Measurements from ENCODE around the gene GRIN1. TPM values are rescaled to one million over a fixed set of nuclear protein-coding genes. Genes with fewer than 3 reads are reported as not detected.

Gene GRIN1
- total and polyA plus RNA-seq, 10 of the 15 experiments (the other 5 are each of a cell fraction or from before 2014, with no cell fraction given): 0.05 to 0.10 (median 0.06) TPM; not detected in 6

DNA sequence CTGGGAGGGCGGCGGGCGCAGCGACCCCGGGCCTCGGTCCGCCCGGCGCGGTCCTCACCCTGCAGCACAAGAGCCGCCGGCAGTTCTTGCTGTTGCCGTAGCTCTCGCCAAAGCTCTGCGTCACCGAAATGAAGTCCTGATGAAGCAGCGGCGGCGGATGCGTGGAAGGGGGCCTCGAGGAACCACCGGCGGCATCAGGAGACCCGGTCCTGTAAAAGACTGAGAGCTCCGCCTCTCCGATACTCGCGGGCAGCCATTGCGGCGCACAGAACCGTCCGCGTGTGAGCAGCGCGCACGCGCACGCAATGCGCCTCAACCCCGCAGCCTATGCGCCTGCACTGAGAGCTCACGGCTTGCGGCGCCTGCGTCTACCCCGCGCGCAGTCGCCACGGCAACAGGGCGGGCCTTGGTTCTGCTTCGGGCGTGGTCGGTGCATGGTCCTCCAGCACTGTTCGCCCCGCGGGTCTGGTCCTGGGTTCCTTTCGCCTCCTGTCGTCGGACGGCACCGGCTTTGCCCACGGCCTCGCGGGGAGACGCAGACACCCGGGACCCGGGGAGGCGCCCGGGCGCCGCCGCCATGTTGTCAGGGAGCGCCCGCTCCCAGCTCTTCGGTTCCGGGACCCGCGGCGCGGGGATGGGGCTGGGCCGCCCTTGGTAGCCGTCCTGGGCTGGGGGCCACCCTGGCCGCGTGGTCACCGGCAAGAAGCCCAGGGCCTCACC lies 9.3 kb upstream of the GRIN1 start (continued):
- TF ChIP-seq, protein P1, sequence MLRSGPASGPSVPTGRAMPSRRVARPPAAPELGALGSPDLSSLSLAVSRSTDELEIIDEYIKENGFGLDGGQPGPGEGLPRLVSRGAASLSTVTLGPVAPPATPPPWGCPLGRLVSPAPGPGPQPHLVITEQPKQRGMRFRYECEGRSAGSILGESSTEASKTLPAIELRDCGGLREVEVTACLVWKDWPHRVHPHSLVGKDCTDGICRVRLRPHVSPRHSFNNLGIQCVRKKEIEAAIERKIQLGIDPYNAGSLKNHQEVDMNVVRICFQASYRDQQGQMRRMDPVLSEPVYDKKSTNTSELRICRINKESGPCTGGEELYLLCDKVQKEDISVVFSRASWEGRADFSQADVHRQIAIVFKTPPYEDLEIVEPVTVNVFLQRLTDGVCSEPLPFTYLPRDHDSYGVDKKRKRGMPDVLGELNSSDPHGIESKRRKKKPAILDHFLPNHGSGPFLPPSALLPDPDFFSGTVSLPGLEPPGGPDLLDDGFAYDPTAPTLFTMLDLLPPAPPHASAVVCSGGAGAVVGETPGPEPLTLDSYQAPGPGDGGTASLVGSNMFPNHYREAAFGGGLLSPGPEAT (IDR thresholded peaks at IDR 0.05; ENCODE audit: low read depth): no peak
- no peak for TF ChIP-seq KAT2A (conservative IDR thresholded peaks at IDR 0.05; ENCODE audit: control insufficient read depth, low read depth, low read length)
- peak; percentile 61; the same call in 1 of the 2 replicates for TF ChIP-seq CREM (IDR thresholded peaks at IDR 0.05; ENCODE audit: low read depth)
- TF ChIP-seq BACH1 (IDR thresholded peaks at IDR 0.05; ENCODE audit: borderline replicate concordance): peak; percentile 73
- peak; percentile 40 to 68; a peak in 2 of 4 replicates for TF ChIP-seq BHLHE40 (IDR thresholded peaks at IDR 0.05; ENCODE audit: borderline replicate concordance in 1 of 2, low read depth in 2 of 2, low read length in 1 of 2)
- TF ChIP-seq GATAD2B (conservative IDR thresholded peaks at IDR 0.05; ENCODE audit: low read depth): peak; percentile 63
- no peak for TF ChIP-seq MTA2 (IDR thresholded peaks at IDR 0.05; ENCODE audit: low read depth)
- TF ChIP-seq, protein P2, sequence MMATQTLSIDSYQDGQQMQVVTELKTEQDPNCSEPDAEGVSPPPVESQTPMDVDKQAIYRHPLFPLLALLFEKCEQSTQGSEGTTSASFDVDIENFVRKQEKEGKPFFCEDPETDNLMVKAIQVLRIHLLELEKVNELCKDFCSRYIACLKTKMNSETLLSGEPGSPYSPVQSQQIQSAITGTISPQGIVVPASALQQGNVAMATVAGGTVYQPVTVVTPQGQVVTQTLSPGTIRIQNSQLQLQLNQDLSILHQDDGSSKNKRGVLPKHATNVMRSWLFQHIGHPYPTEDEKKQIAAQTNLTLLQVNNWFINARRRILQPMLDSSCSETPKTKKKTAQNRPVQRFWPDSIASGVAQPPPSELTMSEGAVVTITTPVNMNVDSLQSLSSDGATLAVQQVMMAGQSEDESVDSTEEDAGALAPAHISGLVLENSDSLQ (IDR thresholded peaks at IDR 0.05): peak; percentile 34; the same call in 1 of the 2 replicates
- no peak for TF ChIP-seq WRNIP1 (IDR thresholded peaks at IDR 0.05; ENCODE audit: borderline replicate concordance, low read depth, low read length)
- 0 out of 2 replicates have a peak, but pooled peaks have one; percentile 33 for TF ChIP-seq RFX5 (IDR thresholded peaks at IDR 0.05; ENCODE audit: low read depth, low read length)
- TF ChIP-seq IKZF1 (conservative IDR thresholded peaks at IDR 0.05): peak; percentile 83
- TF ChIP-seq TAF1 (IDR thresholded peaks at IDR 0.05; ENCODE audit: borderline replicate concordance, low read depth, low read length): peak; percentile 96
- TF ChIP-seq MEF2A (IDR thresholded peaks at IDR 0.05; ENCODE audit: insufficient read depth, low read depth, low read length): no peak
- TF ChIP-seq JUND (IDR thresholded peaks at IDR 0.05; ENCODE audit: low read depth, low read length): no peak
- no peak for TF ChIP-seq NFYA (IDR thresholded peaks at IDR 0.05; ENCODE audit: borderline replicate concordance, low read depth, low read length)
- TF ChIP-seq CBX3 (IDR thresholded peaks at IDR 0.05; ENCODE audit: borderline replicate concordance, low read depth): no peak
- peak; percentile 23; the same call in 1 of the 2 replicates for TF ChIP-seq ASH2L (IDR thresholded peaks at IDR 0.05; ENCODE audit: borderline replicate concordance, low read depth)
- peak; percentile 34; the same call in 1 of the 2 replicates for TF ChIP-seq ZNF207 (IDR thresholded peaks at IDR 0.05; ENCODE audit: borderline replicate concordance)
- TF ChIP-seq EGR1 (IDR thresholded peaks at IDR 0.05; ENCODE audit: borderline replicate concordance in 1 of 2, low read depth in 2 of 2, low read length in 2 of 2): peak in 1 of 2 experiments; percentile 86; a peak in 1 of 3 replicates
- peak; percentile 86 for TF ChIP-seq KLF5 (IDR thresholded peaks at IDR 0.05; ENCODE audit: partially characterized antibody)
- peak; percentile 58; the same call in 1 of the 2 replicates for TF ChIP-seq CHD1 (IDR thresholded peaks at IDR 0.05; ENCODE audit: low read depth, low read length)
- TF ChIP-seq STAT1 (conservative IDR thresholded peaks at IDR 0.05): 0 out of 2 replicates have a peak, but pooled peaks have one; percentile 47
- peak; percentile 63; the same call in 1 of the 2 replicates for TF ChIP-seq RB1 (IDR thresholded peaks at IDR 0.05; ENCODE audit: borderline replicate concordance)
- TF ChIP-seq, protein P3, sequence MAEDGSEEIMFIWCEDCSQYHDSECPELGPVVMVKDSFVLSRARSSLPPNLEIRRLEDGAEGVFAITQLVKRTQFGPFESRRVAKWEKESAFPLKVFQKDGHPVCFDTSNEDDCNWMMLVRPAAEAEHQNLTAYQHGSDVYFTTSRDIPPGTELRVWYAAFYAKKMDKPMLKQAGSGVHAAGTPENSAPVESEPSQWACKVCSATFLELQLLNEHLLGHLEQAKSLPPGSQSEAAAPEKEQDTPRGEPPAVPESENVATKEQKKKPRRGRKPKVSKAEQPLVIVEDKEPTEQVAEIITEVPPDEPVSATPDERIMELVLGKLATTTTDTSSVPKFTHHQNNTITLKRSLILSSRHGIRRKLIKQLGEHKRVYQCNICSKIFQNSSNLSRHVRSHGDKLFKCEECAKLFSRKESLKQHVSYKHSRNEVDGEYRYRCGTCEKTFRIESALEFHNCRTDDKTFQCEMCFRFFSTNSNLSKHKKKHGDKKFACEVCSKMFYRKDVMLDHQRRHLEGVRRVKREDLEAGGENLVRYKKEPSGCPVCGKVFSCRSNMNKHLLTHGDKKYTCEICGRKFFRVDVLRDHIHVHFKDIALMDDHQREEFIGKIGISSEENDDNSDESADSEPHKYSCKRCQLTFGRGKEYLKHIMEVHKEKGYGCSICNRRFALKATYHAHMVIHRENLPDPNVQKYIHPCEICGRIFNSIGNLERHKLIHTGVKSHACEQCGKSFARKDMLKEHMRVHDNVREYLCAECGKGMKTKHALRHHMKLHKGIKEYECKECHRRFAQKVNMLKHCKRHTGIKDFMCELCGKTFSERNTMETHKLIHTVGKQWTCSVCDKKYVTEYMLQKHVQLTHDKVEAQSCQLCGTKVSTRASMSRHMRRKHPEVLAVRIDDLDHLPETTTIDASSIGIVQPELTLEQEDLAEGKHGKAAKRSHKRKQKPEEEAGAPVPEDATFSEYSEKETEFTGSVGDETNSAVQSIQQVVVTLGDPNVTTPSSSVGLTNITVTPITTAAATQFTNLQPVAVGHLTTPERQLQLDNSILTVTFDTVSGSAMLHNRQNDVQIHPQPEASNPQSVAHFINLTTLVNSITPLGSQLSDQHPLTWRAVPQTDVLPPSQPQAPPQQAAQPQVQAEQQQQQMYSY (CRISPR knock-in tag; IDR thresholded peaks at IDR 0.05): no peak
